Measurements from ENCODE around the gene PAX2. TPM values are rescaled to one million over a fixed set of nuclear protein-coding genes. Genes with fewer than 3 reads are reported as not detected.

Gene PAX2
- total RNA-seq, 3 donors from 2014 or later, result not detected

DNA sequence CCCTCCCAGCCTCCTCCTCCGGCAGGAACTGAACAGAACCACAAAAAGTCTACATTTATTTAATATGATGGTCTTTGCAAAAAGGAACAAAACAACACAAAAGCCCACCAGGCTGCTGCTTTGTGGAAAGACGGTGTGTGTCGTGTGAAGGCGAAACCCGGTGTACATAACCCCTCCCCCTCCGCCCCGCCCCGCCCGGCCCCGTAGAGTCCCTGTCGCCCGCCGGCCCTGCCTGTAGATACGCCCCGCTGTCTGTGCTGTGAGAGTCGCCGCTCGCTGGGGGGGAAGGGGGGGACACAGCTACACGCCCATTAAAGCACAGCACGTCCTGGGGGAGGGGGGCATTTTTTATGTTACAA lies 83.3 kb downstream of the PAX2 start:
- Mint-ChIP-seq H3K36me3 (ENCODE audit: insufficient read depth) (no peaks in the 10 kb centered on the region), H3K9me3 (no peaks in the 10 kb centered on the region), H3K27me3 (ENCODE audit: low read depth) (peaks cover 77% of the 10 kb centered on the region), H3K4me3 (peak overlapping the region; percentile 81), H3K4me1 (ENCODE audit: low read depth) (peaks cover 25% of the 10 kb centered on the region)
- ATAC-seq (peak; percentile 39 to 62), DNase-seq (no peak)

DNA sequence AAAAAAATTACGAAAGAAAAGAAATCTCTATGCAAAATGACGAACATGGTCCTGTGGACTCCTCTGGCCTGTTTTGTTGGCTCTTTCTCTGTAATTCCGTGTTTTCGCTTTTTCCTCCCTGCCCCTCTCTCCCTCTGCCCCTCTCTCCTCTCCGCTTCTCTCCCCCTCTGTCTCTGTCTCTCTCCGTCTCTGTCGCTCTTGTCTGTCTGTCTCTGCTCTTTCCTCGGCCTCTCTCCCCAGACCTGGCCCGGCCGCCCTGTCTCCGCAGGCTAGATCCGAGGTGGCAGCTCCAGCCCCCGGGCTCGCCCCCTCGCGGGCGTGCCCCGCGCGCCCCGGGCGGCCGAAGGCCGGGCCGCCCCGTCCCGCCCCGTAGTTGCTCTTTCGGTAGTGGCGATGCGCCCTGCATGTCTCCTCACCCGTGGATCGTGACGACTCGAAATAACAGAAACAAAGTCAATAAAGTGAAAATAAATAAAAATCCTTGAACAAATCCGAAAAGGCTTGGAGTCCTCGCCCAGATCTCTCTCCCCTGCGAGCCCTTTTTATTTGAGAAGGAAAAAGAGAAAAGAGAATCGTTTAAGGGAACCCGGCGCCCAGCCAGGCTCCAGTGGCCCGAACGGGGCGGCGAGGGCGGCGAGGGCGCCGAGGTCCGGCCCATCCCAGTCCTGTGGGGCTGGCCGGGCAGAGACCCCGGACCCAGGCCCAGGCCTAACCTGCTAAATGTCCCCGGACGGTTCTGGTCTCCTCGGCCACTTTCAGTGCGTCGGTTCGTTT lies 83.9 kb downstream of the PAX2 start:
- Mint-ChIP-seq H3K4me1 (ENCODE audit: low read depth) (peaks cover 25% of the 10 kb centered on the region), H3K27me3 (ENCODE audit: low read depth) (peaks cover 75% of the 10 kb centered on the region), H3K36me3 (ENCODE audit: insufficient read depth) (no peaks in the 10 kb centered on the region), H3K9me3 (no peaks in the 10 kb centered on the region), H3K4me3 (peak overlapping the region; percentile 81)
- no peak for DNase-seq
- peak in 1 of 2 donors; percentile 14 for ATAC-seq

GRCh38 chr10:100829933-100830727 lies 84.7 kb downstream of the PAX2 start:
- peaks cover 25% of the 10 kb centered on the region for H3K4me1 Mint-ChIP-seq (ENCODE audit: low read depth)
- DNase-seq (no peak), ATAC-seq (no peak)
- peak overlapping the region; percentile 72 for H3K4me3 Mint-ChIP-seq
- H3K9me3 Mint-ChIP-seq, result no peaks in the 10 kb centered on the region
- H3K36me3 Mint-ChIP-seq (ENCODE audit: insufficient read depth), result no peaks in the 10 kb centered on the region
- H3K27me3 Mint-ChIP-seq (ENCODE audit: low read depth), result peaks cover 75% of the 10 kb centered on the region

GRCh38 chr10:100830728-100831111 lies 85.3 kb downstream of the PAX2 start:
- Mint-ChIP-seq H3K27me3 (ENCODE audit: low read depth) (peaks cover 69% of the 10 kb centered on the region), H3K4me3 (no peak overlapping the region), H3K36me3 (ENCODE audit: insufficient read depth) (no peaks in the 10 kb centered on the region), H3K4me1 (ENCODE audit: low read depth) (peaks cover 25% of the 10 kb centered on the region), H3K9me3 (no peaks in the 10 kb centered on the region)
- ATAC-seq, result no peak
- DNase-seq, result no peak

DNA sequence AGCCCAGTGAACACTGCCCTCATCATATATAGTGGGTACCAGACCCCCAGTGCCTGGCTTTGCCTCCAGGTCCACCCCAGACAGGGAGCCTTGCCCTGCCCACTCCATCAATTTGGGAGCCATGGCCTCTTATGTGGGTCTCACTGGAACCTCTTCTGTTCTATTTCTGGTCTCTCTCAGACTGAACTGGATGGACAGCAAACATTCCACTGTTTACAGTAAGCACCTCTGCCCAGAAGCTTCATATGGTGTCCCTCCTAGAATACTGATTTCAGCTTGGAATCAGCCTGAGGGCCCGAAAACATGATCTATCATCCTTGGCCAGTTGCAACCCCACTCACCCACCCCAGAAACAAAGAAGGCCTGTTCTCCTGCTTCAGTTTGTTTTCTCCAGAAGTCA lies 86.4 kb downstream of the PAX2 start:
- no peak overlapping the region for H3K4me3 Mint-ChIP-seq
- no peaks in the 10 kb centered on the region for H3K36me3 Mint-ChIP-seq (ENCODE audit: insufficient read depth)
- H3K9me3 Mint-ChIP-seq, result no peaks in the 10 kb centered on the region
- peaks cover 65% of the 10 kb centered on the region for H3K27me3 Mint-ChIP-seq (ENCODE audit: low read depth)
- no peak for ATAC-seq
- peaks cover 25% of the 10 kb centered on the region for H3K4me1 Mint-ChIP-seq (ENCODE audit: low read depth)
- no peak for DNase-seq

GRCh38 chr10:100835810-100836209 lies 90.4 kb downstream of the PAX2 start:
- H3K4me1 Mint-ChIP-seq (ENCODE audit: low read depth), result no peaks in the 10 kb centered on the region
- ATAC-seq (no peak), DNase-seq (no peak)
- no peak overlapping the region for H3K4me3 Mint-ChIP-seq
- no peaks in the 10 kb centered on the region for H3K9me3 Mint-ChIP-seq
- H3K27me3 Mint-ChIP-seq (ENCODE audit: low read depth), result peaks cover 35% of the 10 kb centered on the region
- H3K36me3 Mint-ChIP-seq (ENCODE audit: insufficient read depth), result no peaks in the 10 kb centered on the region

GRCh38 chr10:100836891-100837290 lies 91.5 kb downstream of the PAX2 start:
- Mint-ChIP-seq H3K9me3 (no peaks in the 10 kb centered on the region), H3K4me3 (no peak overlapping the region), H3K36me3 (ENCODE audit: insufficient read depth) (no peaks in the 10 kb centered on the region), H3K27me3 (ENCODE audit: low read depth) (peaks cover 29% of the 10 kb centered on the region), H3K4me1 (ENCODE audit: low read depth) (no peaks in the 10 kb centered on the region)
- ATAC-seq (no peak), DNase-seq (no peak)

DNA sequence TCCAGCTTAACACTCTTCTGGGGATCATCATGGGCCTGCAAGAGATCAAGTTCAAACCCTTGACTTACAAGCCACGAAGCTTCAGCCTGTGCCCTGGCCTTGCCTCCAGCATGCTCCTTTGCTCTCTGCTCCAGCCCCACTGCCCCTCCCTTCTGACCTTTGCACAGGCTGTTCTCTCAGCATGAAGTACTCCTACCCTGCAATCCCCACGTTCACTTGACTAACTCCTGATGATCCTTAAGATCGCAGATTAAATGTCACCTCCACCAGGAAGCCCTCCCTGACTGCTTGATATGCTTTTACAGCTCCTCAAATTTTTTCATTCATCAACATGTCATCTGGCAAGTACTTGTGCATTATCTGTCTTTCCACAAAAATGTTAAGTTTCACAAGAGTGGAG lies 91.9 kb downstream of the PAX2 start:
- DNase-seq (no peak), ATAC-seq (no peak)
- no peaks in the 10 kb centered on the region for H3K9me3 Mint-ChIP-seq
- no peak overlapping the region for H3K4me3 Mint-ChIP-seq
- H3K27me3 Mint-ChIP-seq (ENCODE audit: low read depth), result peaks cover 27% of the 10 kb centered on the region
- H3K4me1 Mint-ChIP-seq (ENCODE audit: low read depth), result no peaks in the 10 kb centered on the region
- H3K36me3 Mint-ChIP-seq (ENCODE audit: insufficient read depth), result no peaks in the 10 kb centered on the region

DNA sequence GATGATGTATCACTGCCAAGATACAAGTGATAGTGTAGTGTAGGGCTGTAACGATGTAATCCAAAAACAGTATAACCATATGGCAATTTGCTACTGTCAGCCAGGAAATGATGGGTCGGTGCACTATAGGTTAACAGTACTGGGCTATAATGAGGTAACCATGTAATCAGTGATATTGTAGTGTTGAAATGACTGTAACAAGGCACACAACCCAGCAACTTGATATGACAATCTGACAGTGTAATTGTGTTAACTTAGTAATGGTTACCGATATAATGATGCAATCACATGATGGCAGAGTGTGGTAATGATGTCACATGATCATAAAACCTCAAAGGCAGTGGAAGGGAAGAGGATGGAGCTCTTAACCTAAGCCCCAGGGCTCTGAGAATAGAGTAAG lies 93.6 kb downstream of the PAX2 start:
- Mint-ChIP-seq H3K9me3 (no peaks in the 10 kb centered on the region), H3K4me3 (no peak overlapping the region), H3K27me3 (ENCODE audit: low read depth) (peaks cover 18% of the 10 kb centered on the region), H3K36me3 (ENCODE audit: insufficient read depth) (no peaks in the 10 kb centered on the region), H3K4me1 (ENCODE audit: low read depth) (no peaks in the 10 kb centered on the region)
- ATAC-seq (peak; percentile 58 to 74), DNase-seq (no peak)

DNA sequence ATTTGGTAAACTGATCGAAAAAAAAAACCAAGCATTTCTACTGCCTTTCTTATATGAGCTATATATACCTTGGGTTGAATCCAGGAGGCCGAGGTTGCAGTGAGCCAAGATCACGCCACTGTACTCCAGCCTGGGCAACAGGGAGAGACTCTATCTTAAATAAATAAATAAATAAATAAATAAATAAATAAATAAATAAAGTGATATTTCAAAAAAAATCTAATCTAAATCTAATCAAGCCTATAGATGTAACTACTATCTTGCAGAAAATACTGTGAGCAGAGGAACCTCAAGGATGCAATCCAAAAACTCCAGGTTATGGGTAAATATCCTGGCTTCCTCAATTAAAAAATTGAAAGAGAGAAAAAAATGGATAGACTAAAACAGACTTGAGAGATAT lies 96.1 kb downstream of the PAX2 start:
- Mint-ChIP-seq H3K9me3 (no peaks in the 10 kb centered on the region), H3K4me3 (no peak overlapping the region), H3K27me3 (ENCODE audit: low read depth) (peaks cover 16% of the 10 kb centered on the region), H3K36me3 (ENCODE audit: insufficient read depth) (no peaks in the 10 kb centered on the region), H3K4me1 (ENCODE audit: low read depth) (no peaks in the 10 kb centered on the region)
- ATAC-seq, result no peak
- DNase-seq, result no peak

GRCh38 chr10:100847440-100847839 lies 102.1 kb downstream of the PAX2 start:
- Mint-ChIP-seq H3K4me1 (ENCODE audit: low read depth) (peaks cover 10% of the 10 kb centered on the region), H3K36me3 (ENCODE audit: insufficient read depth) (no peaks in the 10 kb centered on the region), H3K9me3 (no peaks in the 10 kb centered on the region), H3K4me3 (no peak overlapping the region), H3K27me3 (ENCODE audit: low read depth) (peaks cover 49% of the 10 kb centered on the region)
- ATAC-seq (peak; percentile 93 to 97), DNase-seq (no peak)

- no peak for DNase-seq
- no peak for ATAC-seq
- Mint-ChIP-seq H3K36me3 (ENCODE audit: insufficient read depth) (no peaks in the 10 kb centered on the region), H3K27me3 (ENCODE audit: low read depth) (peaks cover 60% of the 10 kb centered on the region), H3K4me3 (no peak overlapping the region), H3K4me1 (ENCODE audit: low read depth) (peaks cover 10% of the 10 kb centered on the region), H3K9me3 (no peaks in the 10 kb centered on the region)
Measured at GRCh38 chr10:100848770-100849169, 103.4 kb downstream of the PAX2 start.

- no peaks in the 10 kb centered on the region for H3K4me1 Mint-ChIP-seq (ENCODE audit: low read depth)
- DNase-seq (no peak), ATAC-seq (no peak)
- peaks cover 62% of the 10 kb centered on the region for H3K27me3 Mint-ChIP-seq (ENCODE audit: low read depth)
- H3K9me3 Mint-ChIP-seq, result no peaks in the 10 kb centered on the region
- no peak overlapping the region for H3K4me3 Mint-ChIP-seq
- H3K36me3 Mint-ChIP-seq (ENCODE audit: insufficient read depth), result no peaks in the 10 kb centered on the region
Measured at GRCh38 chr10:100858261-100858660, 112.9 kb downstream of the PAX2 start.

GRCh38 chr10:100858747-100859483 lies 113.5 kb downstream of the PAX2 start:
- Mint-ChIP-seq H3K4me1 (ENCODE audit: low read depth) (no peaks in the 10 kb centered on the region), H3K36me3 (ENCODE audit: insufficient read depth) (no peaks in the 10 kb centered on the region), H3K9me3 (no peaks in the 10 kb centered on the region), H3K27me3 (ENCODE audit: low read depth) (peaks cover 59% of the 10 kb centered on the region), H3K4me3 (no peak overlapping the region)
- DNase-seq, result no peak
- ATAC-seq, result no peak

- Mint-ChIP-seq H3K27me3 (ENCODE audit: low read depth) (peaks cover 60% of the 10 kb centered on the region), H3K4me3 (no peak overlapping the region), H3K9me3 (no peaks in the 10 kb centered on the region), H3K36me3 (ENCODE audit: insufficient read depth) (no peaks in the 10 kb centered on the region), H3K4me1 (ENCODE audit: low read depth) (no peaks in the 10 kb centered on the region)
- DNase-seq (no peak), ATAC-seq (no peak)
Measured at GRCh38 chr10:100859484-100859763, 114.0 kb downstream of the PAX2 start.

Measured in activated T-cell treated with anti-CD3 and anti-CD28 coated beads, Interleukin-2, amount 50 U/mL, for 4 hours (primary cell).